GM19397 (cell line): Measurements from ENCODE around the gene SSTR1.
"Not testable (repeated sequence)": the region's sequence is repeated elsewhere in the genome, so short reads cannot be mapped to it uniquely, and the experiment has no call there.

Experiments
- ATAC-seq: cut with Tn5 transposase; IDR thresholded peaks from one replicate; pipeline ENCODE4 v1.9.1; 2021; ENCODE audit warnings: mild to moderate bottlenecking, moderate library complexity; ENCODE audit not compliant: unreplicated experiment

SSTR1 gene, protein sequence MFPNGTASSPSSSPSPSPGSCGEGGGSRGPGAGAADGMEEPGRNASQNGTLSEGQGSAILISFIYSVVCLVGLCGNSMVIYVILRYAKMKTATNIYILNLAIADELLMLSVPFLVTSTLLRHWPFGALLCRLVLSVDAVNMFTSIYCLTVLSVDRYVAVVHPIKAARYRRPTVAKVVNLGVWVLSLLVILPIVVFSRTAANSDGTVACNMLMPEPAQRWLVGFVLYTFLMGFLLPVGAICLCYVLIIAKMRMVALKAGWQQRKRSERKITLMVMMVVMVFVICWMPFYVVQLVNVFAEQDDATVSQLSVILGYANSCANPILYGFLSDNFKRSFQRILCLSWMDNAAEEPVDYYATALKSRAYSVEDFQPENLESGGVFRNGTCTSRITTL

DNA sequence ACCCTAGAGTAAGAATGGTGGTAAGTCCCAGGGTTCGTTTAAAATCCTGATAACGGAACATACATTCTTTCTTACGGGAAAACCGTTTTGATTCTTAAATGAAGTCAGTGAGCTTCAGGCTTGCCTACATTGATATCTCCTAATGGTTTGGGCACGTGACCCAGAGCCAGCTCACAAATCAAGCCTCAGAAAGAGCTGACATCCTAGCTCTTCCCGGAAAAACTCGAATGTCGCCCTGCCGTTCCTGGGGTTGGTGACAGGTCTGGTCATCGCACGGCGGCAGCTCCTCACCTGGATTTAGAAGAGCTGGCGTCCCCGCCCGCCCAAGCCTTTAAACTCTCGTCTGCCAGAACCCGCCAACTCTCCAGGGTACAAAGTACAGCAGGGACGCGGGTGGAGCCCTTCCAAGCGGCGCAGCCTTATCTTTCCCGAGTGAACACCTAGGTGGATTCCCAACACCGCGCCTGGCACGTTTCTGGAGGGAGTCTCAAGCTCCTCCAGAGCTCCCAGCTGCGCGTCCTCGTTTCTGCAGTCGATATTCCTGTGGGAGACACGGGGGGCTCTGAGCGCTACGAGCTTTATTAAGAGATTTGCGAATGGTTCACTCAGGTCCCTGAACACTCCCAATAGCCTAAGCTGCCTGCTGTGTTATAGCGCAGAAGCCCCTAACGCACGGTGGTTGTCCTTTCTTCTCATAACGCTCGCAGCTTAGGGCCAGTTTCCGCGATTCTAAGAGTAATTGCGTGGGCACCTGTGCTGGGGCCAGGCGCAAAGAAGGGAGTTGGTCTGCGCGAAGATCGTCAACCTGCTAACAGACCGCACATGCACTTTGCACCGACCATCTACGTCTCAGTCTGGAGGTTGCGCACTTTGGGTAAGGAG, at the start of gene SSTR1:
Gene SSTR1 (plus strand): TSS at position 169 of the 882 bp plus-strand sequence. CDS start 1,486 bp downstream, outside the sequence.
- no peak for ATAC-seq

DNA sequence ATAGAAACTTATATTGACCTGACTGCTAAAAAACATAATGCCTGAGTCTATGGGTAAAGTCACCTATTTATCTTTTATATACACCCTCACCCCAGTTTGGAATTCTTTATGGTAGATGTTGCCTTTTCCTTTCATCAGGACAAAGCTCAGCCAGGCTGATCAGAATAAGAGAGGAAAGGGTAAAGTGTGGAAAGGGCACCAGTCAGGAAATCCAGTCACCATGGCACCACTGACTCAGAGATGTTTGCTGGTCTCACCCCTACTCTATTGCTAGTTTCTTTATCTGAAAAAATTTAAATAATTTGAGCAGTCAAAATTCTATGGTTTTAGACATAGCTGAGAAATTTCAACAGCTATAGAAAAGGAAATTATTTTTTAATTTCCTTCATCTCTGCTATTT, 49.2 kb upstream of the SSTR1 start:
- no peak for ATAC-seq

DNA sequence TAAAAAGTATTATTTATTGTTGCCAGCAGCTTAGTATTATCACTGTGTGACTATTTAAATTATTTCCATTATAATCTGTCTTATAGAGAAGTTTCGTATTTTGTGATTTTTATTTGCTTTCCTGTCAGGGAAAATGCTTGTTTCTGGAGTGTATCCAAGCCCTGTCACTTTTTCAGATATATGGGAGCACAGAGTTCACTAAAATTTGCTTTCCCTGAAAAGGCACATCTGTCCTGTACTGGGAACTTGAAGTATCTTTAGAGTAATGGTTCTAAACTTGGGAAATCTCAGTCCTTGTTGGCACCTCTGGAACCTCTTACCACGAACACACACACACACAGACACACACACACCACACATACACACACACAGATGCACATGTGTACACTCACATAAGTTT, 39.3 kb upstream of the SSTR1 start:
- ATAC-seq = no peak

DNA sequence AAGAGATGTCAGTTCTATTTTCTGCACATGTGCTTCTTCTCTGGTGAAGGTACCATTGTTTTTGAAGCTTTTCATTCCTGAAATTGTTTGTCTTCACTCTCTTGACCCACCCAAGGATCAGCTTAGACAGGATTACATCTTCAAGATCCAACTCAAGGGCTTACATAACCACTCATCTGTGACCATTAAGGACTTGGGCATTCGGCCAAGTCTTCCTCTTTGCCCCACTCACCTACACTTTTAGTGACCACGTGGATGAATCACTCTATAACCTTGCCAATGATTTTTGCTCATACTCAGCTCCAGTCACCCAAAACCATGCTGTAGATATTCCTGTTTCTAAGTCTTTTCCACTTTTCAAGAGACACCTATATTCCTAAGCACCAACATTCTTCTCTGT, 36.5 kb upstream of the SSTR1 start:
- no peak for ATAC-seq

DNA sequence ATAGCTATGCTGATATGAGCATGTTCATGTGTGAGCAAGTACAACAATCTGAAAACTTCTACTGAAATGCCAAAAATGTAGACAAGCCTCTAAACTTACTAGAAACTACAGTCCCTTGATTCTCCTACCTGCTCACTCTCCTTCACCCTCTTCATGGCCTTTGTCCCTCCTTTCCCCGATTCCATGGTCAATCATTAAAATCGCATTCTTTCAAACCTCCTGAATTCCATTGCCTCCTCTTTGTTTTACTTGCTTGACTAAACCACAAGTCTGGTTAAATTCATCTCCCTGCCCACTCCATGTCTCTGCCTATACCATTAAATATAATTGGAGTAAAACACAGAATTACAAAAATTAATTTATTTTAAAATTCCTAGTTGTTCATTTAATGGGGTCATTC, 33.0 kb upstream of the SSTR1 start:
- ATAC-seq = no peak

DNA sequence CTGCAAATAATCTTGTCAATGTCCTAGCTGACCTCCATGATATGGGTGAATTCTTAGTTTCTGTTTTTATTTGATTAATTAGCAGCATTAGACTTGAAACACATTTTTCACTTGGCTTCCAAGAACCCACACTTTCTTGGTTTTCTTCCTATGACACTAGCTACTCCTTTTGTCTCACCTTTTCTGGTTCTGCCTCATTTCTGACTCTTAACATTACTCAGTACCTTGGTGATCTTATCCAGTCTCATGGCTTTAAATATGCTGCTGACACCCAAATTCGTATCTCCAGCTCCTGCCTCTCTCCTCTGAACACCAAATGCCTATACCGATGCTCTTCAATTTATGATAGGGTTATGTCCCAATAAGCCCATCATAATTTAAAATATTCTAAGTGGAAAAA, 32.0 kb upstream of the SSTR1 start:
- no peak for ATAC-seq

DNA sequence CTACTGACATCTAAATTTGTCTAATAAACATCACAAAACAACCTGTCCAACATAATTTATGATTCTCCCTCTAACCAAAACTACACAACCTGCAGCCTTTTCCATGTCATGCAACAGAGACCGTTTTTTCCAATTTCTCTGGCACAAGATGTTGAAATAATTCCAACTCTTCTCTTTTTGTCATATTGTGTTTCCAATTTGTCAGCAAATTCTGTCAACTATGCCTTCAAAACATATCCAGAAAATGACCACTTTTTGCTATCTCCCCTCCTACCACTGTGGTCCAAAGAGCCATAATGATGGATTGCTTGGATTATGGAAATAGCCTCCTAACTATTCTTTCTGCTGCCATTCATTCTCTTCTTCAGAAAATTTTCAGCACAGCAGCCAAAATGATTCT, 31.3 kb upstream of the SSTR1 start:
- ATAC-seq = no peak

DNA sequence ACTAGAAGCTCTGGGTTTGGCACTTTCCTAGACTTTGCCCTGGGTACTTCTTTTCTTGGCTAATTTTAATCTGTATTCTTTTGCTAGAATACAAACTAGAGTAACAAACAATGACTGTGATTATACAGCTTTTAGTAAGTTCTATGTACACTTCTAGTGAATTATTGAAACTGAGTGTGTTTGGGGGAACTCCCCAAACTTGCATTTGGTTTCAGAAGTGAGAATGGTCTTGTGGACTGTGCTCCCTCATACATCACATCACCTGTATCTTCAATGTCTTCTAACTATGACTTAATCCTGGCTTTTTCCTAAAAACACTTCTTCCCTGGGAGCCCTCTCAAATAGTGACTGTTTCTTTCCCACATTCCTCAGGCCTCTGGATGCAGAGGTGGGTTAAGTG, 23.6 kb upstream of the SSTR1 start:
- no peak for ATAC-seq

DNA sequence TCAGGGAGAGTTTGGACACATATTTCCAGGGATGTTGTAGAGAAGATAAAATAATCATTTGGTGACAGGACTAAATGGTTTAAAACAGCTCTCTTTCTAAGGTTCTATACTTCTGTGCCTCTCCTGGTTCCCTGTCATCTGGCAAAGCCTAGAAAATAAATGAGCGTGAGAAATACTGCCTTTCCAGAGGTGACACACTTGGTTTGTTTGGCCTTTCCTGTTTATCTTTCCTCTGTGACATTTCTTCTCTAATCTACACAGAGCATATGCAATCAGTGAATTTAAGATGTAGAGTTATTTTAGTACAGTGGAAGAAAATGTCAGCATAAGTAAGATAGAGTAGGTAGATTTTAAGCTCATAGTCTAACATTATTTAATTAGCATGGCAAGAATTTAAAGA, 22.0 kb upstream of the SSTR1 start:
- ATAC-seq = no peak

DNA sequence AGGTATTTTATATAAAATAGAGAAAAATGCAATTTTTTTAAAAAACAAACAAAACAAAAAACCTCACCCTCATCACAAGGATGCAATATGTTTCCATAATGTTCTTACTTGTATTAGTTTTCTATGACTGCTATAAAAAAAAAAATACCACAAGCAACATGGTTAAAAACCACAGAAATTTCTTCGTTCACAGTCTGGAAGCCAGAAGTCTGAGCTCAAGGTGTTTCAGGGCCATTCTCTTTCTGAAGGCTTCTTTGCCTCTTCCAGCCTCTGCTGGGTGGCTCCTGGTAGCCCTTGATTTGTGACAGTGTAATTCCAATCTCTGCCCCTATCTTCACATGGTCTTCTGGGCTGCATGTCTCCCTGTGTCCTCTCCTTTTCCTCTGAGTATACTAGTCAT, 21.5 kb upstream of the SSTR1 start:
- ATAC-seq = no peak

DNA sequence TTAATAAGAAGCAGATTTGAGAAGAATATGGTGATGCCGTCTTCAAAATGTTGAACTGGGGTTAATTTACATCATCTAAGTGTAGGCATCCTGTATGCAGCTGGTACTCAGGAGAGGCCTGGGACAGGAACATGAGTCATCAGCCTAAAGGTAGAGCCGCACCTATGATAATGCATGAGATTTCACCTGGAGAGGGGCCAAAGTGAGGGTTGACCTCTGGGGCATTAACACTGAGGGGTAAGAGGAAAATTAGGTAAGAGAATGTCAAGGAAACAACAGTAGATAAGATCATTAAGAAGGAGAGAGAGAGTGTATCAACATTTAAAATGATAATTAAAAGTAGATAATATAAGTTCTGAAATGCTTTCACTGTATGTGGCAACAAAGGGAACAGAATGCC, 20.2 kb upstream of the SSTR1 start:
- no peak for ATAC-seq

DNA sequence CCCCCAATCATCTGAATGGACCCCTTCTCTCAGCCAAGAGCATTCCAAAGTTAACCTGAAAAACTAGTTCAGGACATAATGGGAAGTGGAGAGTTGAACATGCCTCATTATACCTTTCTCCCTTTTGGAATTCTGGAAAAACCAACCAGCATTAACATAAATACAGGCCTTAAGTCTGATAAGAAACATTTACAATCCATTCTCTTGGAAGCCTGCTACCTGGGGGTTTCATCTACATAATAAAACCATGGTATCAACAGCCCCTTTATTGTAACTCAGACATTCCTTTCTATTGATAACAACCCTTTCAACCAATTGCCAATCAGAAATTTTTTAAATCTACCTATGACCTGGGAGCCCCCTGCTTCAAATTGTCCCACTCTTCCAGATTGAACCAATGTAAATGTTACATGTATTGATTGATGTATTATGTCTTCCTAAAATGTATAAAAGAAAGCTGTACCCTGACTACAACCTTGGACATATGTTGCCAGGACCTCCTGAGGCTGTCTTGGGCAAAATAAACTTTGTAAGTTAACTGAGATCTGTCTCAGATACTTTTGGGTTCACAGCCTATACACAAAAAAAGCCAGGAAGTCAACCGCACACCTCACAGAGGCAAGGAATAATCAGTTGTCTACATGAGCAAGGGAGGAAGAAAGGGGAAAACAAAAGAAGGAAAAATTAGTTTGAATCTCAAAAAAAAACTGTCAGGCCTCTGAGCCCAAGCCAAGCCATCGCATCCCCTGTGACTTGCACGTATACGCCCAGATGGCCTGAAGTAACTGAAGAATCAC, 17.6 kb upstream of the SSTR1 start:
- ATAC-seq = no peak

DNA sequence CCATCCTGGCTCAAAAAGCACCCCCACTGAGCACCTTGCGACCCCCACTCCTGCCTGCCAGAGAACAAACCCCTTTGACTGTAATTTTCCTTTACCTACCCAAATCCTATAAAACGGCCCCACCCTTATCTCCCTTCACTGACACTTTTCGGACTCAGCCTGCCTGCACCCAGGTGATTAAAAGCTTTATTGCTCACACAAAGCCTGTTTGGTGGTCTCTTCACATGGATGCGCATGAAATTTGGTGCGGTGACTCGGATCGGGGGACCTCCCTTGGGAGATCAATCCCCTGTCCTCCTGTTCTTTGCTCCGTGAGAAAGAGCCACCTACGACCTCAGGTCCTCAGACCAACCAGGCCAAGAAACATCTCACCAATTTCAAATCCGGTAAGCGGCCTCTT, 16.9 kb upstream of the SSTR1 start:
- not testable (repeated sequence) for ATAC-seq

DNA sequence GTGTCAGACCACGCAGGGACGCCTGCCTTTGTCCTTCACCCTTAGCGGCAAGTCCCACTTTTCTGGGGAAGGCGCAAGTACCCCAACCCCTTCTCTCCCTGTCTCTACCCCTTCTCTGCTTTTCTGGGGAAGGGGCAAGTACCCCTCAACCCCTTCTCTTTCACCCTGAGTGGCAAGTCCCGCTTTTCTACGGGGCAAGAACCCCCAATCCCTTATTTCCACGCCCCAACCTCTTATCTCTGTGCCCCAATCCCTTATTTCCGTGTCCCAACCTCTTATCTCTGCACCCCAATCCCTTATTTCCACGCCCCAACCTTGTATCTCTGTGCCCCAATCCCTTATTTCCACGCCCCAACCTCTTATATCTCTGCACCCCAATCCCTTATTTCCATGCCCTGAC, 16.2 kb upstream of the SSTR1 start:
- not testable (repeated sequence) for ATAC-seq

DNA sequence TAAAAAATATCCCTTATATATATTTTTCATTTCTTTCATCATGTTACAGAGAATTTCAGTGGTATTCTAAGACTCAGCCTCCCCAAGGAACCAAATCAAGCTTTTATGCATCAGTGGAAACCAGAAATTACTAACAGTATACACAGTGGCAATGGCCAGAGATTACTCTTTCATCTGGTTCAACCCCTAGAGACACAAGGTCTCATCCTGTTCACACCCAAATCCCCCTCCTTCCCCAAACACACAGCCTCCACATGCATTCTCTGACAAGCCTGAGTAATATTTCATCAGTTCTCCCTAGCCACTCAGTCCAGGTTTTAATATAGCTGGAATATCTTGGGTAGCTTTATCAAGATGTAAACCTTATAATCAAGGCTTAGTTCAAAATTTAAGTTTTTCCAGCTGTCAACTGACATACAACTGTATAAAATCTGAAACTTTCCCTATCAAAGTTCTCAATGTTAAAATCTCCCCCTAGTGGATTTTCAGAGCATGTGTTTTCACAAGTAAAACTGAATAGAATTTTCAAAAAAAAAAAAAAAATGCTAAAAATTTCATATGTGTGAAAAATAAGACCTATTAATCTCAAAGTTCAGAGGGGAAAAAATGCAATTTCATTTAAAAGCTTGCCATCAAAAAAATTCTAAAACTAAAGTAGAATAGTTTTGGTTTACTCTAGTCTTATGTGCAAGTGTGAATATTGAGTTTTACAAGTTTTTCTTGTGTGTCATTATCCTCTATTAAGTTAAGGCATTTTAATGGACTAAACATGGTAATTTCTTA, 10.5 kb upstream of the SSTR1 start:
- no peak for ATAC-seq

DNA sequence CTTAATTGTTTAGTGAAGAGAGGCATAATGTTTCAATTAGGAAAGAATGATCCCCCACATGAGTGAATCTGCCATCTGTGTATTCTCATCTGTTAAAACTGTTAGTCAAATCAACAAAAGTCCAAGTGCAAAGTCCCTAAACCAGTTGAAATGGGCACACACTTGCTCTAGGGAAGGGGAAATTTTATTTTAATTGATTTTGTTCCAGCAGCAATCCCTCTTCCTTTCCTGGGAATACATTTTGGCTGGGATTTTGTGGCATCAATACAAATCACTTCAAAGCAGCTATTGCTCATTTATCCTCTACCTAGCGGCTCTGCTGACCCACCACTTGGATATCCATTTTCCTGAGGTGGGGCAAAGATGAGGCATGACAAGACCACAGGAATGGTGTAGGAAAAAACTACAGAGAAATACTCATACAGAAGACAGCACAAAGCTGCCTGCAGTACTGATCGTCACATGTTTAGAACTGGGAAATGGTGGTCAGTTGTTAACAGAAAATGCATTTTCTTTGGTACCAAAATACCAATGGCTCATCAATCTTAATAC, 9.8 kb upstream of the SSTR1 start:
- no peak for ATAC-seq

DNA sequence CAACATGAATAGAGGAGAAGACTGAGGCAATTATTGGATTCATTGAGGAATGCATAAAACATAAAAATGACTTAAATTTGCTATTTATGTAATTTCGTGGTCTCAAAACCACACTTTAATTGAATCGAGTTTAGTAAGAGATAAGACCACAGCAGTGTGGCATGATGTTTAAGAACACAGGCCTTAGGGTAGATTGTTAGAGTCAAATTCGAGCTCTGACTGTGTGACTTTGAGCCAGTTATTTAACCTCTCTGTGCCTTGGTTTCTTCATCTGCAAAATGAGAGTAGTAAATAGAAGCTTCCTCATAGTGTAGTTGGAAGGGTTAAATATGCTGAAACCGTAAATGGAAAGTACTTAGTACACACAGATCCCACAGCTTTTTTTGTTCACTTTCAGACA, 9.3 kb upstream of the SSTR1 start:
- ATAC-seq = no peak

DNA sequence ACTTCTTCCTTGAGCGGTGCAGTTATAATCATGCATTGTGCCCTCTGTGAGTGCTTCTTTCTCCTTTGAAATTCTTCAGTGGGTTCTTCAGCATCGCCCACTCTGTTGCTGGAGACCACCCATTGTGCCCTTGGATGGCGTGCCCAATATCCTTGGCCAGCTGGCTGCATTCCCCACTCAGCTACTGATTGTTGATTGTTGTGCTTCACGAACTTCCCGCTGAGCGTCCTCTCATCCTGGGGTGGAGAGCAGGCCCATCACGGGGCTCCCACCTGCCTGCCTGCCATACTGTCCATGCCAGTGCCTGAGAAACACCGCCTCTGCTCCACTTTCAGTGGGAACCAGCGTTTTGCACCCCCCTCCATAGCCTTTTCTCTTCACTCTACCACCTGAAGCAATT, 8.6 kb upstream of the SSTR1 start:
- no peak for ATAC-seq

DNA sequence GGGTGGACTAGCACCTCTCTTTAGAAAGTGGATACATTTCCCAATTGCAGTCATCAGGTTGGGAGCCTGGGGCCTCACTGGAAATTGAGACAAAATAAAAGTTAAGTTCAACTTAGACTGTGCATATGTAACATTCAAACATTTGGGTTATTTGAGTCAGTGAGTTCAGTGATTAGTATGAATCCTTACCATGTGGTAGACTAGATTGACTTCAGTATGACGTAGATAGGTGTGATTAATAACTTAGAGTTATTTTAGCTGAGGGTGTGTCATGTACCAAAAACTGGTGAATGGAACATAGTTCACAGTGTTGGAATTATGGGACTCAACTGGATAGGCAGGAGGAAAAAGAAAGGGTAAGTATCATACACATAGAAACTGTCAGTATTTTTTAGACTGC, 8.0 kb upstream of the SSTR1 start:
- ATAC-seq = no peak

DNA sequence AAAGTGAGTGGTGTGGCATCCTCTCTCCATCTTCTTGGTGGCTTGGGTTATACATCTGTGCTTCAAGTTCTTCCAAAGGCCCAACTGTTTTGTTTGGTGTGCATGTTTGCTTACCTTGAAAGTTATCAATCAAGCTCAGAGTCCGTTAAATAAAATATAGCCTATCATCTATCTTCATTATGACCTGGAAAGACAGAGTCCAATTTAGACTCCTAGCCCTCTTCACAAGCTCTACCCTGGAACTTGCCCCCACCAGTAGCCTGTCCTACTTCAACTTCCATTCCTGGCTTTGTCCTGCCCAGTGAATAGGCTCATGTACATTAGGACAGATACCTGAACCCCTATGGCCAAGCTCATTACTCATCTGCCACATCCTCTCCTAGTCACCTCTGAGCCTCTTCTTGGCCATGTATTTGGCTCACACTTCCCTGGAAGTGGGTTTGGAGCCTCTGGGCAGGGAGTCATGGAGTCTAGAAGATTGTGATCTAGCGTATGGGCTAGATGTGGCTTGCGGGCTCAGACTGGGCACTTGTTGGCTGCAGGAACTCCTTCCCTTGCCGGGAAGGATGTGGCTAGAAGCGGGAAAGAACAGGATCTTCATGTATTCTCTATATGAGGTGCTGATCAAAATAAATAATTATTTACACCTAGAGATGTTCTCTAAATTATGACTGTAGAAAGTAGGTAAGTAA, 6.4 kb upstream of the SSTR1 start:
- ATAC-seq = no peak
